ENCODE results near the gene MFGE8.

Gene MFGE8

GRCh38 chr15:88897456-88898194 is 15.6 kb downstream of the MFGE8 start:
- DNase-seq: peak; percentile 93

GRCh38 chr15:88897142-88897455 is 16.1 kb downstream of the MFGE8 start:
- DNase-seq: no peak

GRCh38 chr15:88896333-88897033 is 16.7 kb downstream of the MFGE8 start:
- peak; percentile 53 for DNase-seq

DNA sequence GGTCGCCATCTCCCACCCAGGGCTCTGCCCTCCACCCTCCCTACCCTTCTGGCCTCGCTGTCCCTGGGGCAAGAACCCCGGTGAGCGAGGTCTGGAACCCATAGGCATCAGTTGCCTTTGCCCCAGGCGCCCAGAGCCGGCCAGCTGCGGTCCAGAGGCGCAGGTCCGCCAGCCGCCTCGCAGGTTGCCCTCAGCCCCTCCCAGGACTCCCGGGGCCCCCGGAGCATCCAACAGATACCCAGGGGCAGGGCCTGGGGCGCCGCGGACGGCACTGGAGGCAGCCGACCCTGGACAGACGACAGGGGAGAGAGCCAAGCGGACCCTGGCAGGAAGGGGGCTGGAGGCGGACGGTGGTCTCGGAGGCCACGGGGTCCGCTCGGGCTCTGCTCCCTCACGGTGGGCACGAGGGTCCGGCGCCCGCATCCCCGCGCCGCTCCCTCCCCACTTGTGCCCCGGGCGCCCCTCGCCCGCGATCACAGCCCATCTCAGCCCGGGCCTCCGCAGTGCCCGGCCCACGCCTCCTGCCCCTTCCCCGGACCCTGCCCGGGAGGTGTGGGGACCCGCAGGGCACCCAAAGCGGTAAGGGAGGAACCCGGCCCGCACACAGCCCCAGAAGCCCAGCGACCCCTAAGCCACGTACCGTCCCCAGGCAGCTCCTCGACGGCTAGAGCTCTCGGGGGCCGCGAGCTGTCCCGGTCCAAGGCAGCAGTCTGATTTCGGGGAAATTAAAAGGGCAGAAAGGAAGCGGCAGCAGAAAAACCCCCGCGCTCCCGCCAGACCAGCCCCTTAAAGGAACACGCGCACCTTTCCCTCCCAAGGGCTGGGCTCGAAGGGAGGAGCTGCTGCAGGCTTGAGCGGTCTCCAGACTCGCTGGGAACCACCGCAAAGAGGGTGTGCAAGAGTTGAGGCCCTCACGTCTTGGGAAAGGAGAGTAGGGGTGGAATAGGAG is 18.1 kb downstream of the MFGE8 start, which contains the start of gene HAPLN3:
Gene HAPLN3, minus strand, starts transcription at position 726 of the 949 bp plus-strand sequence. CDS start 8,246 bp downstream, outside the sequence.
- peak; percentile 57 for DNase-seq

DNA sequence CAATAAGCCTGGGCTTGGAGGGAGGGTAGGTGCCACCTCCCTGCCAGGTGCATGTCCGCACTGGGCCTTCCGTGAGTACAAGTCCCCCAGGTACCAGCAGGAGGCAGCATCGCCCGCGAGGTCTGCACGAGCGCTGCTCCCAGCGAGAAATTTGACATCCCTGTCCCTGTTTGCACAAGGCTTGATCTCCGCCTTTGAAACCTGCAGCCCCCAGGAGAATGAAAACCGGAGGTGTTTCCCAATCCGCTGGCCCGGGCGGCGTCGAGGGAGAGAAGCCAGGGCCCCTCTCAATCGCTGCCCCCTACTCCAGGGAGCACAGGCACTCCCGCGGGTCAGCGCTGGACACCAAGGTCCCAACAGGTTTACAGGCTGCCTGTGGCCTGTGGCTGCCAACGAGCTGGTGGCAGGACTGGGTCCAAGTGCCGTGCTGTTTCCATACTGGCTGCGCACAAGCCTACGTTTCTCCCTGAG is 18.8 kb downstream of the MFGE8 start:
- peak; percentile 67 for DNase-seq

DNA sequence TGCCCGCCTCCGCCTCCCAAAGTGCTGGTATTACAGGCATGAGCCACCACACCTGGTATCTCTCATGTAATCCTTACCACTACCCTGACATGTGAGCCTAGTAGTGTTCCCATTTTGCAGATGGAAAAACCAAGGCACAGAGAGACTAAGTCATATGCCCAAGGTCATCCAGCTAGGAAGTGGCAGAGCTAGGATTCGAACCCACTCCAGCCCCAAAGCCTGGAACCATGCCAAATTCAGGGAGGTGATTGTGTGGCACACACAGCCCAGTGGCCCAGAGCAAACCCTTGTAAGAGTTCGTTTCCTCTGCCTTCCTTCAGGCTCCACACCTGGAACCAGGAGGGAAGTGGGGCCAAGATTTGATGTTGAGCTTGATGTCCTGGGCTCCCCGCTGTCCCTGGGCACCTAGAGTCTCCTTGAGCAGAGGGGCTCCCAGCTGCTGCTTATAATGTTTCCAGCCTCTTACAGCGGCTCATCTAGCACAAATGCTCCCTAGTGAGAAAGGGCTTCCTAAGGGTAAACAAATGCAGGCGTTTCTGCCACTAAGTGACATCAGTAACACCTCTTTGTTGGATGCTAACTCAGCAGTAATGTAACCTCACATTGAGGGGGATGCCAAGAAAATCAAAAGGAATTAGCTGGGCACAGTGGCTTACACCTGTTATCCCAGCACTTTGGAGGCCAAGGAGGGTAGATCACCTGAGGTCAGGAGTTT is 21.5 kb downstream of the MFGE8 start:
- no peak for DNase-seq

DNA sequence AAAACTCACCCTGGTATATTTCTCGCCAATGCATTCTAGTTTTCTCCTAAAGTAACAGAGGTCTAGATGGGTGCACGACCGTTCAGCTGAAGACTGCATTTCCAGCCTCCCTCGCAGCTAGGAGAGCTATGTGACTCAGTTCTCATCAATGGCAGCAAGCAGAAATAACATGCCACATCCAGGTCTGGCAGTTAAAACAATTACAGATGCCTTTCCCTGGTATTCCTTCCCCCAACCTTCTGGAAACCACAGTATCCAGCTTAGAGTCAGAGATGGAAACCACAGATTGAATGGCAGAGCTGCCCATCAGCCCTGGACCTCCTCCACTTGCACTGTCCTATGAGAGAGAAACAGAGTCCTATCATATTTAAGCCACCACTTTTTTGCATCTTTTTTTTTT is 22.7 kb downstream of the MFGE8 start:
- no peak for DNase-seq

GRCh38 chr15:88888719-88889118 is 24.5 kb downstream of the MFGE8 start:
- no peak for DNase-seq

DNA sequence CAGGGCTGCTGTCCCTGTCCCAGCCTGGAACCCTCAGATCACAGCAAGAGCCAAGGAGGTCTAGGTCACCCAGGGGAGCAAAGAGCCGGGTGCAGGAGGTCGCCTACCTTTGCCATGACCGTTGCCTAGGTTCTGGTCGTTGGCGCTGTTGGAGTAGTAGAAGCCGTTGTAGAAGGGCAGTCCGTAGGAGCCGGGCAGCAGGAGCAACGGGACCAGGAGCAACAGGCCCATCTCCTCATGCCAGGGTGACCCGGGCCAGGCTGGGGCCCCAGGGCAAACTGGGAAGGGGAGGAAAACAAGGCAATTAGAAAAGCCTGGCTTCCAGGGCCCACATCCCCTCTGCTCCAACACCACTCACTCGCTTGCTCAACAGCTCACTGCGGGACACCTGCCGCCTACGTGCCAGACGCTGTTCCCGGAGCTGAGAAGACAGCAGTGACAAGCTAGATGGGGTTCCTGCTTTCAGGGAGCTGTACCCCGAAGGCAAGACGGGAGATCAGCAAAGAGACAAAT is 26.1 kb downstream of the MFGE8 start:
- no peak for DNase-seq

GRCh38 chr15:88882785-88883184 is 30.4 kb downstream of the MFGE8 start:
- DNase-seq: no peak

DNA sequence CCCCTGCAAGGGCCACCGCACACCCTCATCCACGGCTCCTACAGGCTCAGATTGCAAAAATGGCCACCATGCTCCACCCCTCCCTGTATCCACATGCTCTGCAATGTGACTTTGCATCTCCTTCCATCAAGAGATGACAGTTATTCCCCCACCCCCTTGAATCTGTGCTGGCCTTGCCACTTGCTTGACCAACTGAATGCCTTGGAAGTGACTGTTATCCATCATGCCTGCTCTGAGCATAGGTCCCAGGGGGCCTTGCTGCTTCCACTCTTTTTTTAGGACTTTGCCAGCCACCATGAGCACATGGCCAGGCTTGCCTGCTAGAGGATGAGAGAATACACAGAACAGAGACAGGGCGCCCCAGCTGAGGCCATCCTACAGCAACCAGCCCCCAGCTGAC is 31.4 kb downstream of the MFGE8 start:
- DNase-seq: no peak

GRCh38 chr15:88880944-88881740 is 32.0 kb downstream of the MFGE8 start:
- DNase-seq: no peak

DNA sequence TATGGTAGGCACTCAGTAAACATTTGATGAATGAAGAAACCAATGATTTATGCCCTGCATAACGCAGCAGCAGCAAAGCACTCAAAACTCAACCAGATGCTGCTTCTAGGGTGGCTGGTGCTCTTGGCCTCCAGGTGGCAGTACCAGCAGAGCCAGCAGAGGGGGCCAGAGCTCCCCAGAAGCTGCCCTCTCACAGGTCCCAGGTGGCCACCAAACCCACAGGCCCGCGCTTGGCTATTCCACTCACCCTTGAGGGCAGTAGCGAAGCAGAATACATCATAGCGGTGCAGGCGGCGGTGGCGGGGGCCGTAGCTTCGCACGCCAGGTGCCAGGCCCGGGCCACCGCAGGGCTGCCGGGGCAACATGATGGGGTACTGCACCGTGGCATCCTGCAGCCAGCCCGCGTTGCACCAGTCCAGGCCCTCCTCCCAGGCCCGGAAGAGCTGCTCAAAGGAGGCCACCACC is 34.4 kb downstream of the MFGE8 start:
- peak; percentile 41 for DNase-seq

DNA sequence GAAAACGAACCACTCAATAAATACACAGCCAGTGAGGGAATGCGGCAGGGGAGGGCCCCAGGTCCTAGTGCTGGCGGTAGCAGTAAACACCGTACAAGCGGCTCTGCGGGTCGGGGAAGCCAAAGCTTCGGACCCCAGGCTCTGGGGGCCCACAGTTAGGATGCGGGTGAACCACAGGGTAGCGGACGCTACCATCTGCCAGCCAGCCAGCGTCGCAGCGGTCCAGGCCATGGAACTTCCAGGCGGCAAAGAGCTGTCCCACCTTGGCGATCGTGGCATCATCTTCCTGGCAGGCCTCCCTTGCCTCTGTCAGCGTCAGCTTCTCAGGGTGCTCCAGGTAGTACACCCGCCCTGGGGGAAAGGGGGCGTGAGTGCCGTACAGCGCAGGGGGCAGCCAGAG is 35.3 kb downstream of the MFGE8 start:
- no peak for DNase-seq

GRCh38 chr15:88877415-88877814 is 35.8 kb downstream of the MFGE8 start:
- no peak for DNase-seq

DNA sequence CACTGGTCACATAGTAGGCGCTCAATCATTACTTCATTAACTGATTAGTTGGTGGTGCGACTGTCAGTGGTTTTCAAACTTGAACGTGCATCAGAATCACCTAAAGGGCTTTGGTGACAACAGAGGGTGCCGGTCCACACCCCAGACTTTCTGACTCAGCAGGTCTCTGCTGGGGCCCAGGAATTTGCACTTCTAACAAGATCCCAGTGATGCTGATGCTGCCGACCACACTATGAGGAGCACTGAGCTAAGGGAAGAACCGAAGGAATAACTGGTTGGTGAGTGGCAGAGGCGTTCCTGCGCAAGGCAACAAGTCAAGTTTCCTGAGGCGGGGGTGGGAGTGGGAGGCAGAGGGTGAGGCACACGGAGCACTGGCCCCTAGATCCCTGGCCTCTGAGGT is 36.6 kb downstream of the MFGE8 start:
- DNase-seq: no peak

DNA sequence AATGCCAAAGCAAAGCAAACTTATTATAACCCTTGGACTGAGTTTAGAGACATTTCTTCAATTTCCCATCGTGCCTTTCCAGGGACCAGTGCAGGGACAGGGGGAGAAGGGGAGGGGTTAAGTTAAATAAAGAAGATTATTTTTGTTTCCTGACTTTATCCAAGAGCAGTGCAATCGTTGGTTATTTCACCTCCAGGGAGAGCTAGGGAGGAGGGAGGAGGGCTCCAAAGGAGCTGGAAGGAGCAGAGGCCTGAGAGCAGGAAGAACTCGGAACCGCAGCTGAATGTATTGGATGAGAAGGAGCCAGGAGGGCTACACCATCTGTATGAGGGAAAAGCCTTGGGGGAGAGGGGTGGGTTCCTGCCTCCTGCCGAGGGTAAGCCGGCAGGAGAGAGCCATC is 38.5 kb downstream of the MFGE8 start:
- no peak for DNase-seq

- no peak for DNase-seq
Measured at GRCh38 chr15:88874275-88874674, 38.9 kb downstream of the MFGE8 start.

DNA sequence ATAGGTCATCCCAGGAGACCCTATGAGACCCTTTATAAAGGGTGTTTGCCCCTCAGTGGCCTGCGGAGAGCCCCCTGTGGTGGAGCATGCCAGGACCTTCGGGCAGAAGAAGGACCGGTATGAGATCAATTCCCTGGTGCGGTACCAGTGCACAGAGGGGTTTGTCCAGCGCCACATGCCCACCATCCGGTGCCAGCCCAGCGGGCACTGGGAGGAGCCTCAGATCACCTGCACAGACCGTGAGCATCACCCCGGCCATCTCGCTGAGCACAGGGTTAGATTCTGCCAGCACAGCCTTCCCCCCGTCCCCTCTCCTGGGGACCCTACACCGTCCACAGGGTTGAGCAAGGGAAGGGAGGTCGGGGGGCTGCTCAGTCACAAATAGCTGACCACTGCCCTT is 39.4 kb downstream of the MFGE8 start:
- no peak for DNase-seq

- DNase-seq: no peak
Measured at GRCh38 chr15:88872706-88873105, 40.5 kb downstream of the MFGE8 start.

- no peak for DNase-seq
Measured at GRCh38 chr15:88872106-88872505, 41.1 kb downstream of the MFGE8 start.
